PC-9 (cell line): ENCODE data around the gene FADS3.

Experiments used
- CTCF ChIP-seq: fragments of 200-600 bp; sonication (generic); conservative IDR thresholded peaks from 2 replicates; pipeline ENCODE4 v1.6.1; 2017; ENCODE audit warnings: mixed run types, antibody characterized with exemption, mild to moderate bottlenecking, moderate library complexity
- EZH2 ChIP-seq: fragments of 200-600 bp; sonication (generic); IDR thresholded peaks from 2 replicates; pipeline ENCODE4 v1.8.0; 2017; ENCODE audit warnings: antibody characterized with exemption, low read depth

GRCh38 chr11:61914471-61915171 is 23.3 kb upstream of the FADS3 start:
- TF ChIP-seq CTCF (no peak), EZH2 (no peak)
